Brain pericyte (primary cell): ENCODE measurements around the gene PTPRD.
A peak's percentile ranks its signal among the peaks of the same experiment; 100 is the strongest.

Source experiments
- DNase-seq: peaks from one replicate; pipeline ENCODE4 v3.0.0-alpha.2; 2012; ENCODE audit warnings: low read depth, low spot score

The PTPRD gene

GRCh38 chr9:10268531-10269485, 344.0 kb downstream of the PTPRD start:
- DNase-seq = peak; percentile 32

- DNase-seq = peak; percentile 77
Observed at GRCh38 chr9:10265153-10265631, 347.6 kb downstream of the PTPRD start.

- no peak for DNase-seq
Observed at GRCh38 chr9:10260501-10260900, 352.3 kb downstream of the PTPRD start.

GRCh38 chr9:10259668-10260067, 353.1 kb downstream of the PTPRD start:
- DNase-seq = no peak

GRCh38 chr9:10255758-10256157, 357.0 kb downstream of the PTPRD start:
- no peak for DNase-seq

GRCh38 chr9:10254338-10254737, 358.5 kb downstream of the PTPRD start:
- DNase-seq = no peak

GRCh38 chr9:10253341-10253740, 359.5 kb downstream of the PTPRD start:
- DNase-seq = no peak

GRCh38 chr9:10252174-10252573, 360.6 kb downstream of the PTPRD start:
- no peak for DNase-seq

GRCh38 chr9:10251490-10251889, 361.3 kb downstream of the PTPRD start:
- DNase-seq = no peak

GRCh38 chr9:10250219-10250618, 362.6 kb downstream of the PTPRD start:
- no peak for DNase-seq

- no peak for DNase-seq
Observed at GRCh38 chr9:10248890-10249289, 363.9 kb downstream of the PTPRD start.

- no peak for DNase-seq
Observed at GRCh38 chr9:10242255-10242654, 370.5 kb downstream of the PTPRD start.

GRCh38 chr9:10238087-10238486, 374.7 kb downstream of the PTPRD start:
- DNase-seq = no peak

GRCh38 chr9:10237584-10237983, 375.2 kb downstream of the PTPRD start:
- DNase-seq = no peak

- DNase-seq = no peak
Observed at GRCh38 chr9:10236161-10236560, 376.6 kb downstream of the PTPRD start.

GRCh38 chr9:10235376-10235775, 377.4 kb downstream of the PTPRD start:
- no peak for DNase-seq

- DNase-seq = no peak
Observed at GRCh38 chr9:10232352-10232930, 380.4 kb downstream of the PTPRD start.

GRCh38 chr9:10230512-10230911, 382.3 kb downstream of the PTPRD start:
- DNase-seq = no peak

GRCh38 chr9:10228082-10228481, 384.7 kb downstream of the PTPRD start:
- no peak for DNase-seq

- no peak for DNase-seq
Observed at GRCh38 chr9:10226996-10227395, 385.8 kb downstream of the PTPRD start.

GRCh38 chr9:10212702-10213101, 400.1 kb downstream of the PTPRD start:
- no peak for DNase-seq

- DNase-seq = no peak
Observed at GRCh38 chr9:10208691-10209069, 404.1 kb downstream of the PTPRD start.

- no peak for DNase-seq
Observed at GRCh38 chr9:10204276-10204675, 408.5 kb downstream of the PTPRD start.
